Iris pigment epithelial cell (primary cell): ENCODE results near the gene DAZAP1.
A peak's percentile ranks its signal among the peaks of the same experiment; 100 is the strongest.

Source experiments
- DNase-seq: peaks from one replicate; pipeline ENCODE4 v3.0.0-alpha.2; 2011; ENCODE audit warnings: low read depth

Gene DAZAP1

GRCh38 chr19:1394252-1395193 is 12.9 kb upstream of the DAZAP1 start:
- no peak for DNase-seq

DNA sequence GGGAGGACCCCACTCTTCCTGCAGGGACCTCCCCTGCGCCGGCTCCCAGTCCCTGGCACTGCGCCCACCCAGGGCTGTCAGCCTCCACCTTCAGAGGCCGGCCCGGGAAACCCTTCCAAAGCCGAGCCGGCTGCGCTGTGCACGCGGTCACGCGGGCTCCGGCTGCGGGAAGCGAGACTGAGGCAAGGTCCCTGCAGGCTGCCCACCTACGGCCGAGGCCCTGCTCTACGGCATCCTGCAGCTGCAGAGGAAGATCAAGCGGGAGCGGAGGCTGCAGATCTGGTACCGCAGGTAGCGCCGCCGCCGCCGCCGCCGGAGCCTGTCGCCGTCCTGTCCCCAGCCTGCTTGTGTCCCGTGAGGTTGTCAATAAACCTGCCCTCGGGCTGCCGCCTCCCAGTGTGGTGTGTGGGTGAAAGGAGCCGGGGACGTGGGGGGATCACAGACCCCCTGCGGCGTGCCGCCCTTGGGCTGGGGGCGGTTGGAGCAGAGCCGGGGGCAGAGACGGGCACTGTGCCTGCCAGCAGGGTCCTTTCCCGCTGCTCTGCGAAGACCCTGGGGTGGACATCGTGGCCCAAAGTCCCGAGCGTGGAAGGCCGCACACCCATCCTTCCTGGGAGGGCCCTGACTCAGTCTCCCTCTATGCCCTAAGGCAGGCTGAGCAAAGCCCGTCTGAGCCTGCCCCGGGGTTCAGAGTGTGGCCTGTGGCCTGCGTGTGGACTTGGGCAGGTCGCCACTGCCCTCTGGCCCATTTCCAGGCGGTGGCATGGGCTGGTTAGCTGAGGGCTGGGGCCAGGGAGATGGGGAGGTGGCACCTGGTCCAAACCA is 12.0 kb upstream of the DAZAP1 start:
- DNase-seq, result no peak

DNA sequence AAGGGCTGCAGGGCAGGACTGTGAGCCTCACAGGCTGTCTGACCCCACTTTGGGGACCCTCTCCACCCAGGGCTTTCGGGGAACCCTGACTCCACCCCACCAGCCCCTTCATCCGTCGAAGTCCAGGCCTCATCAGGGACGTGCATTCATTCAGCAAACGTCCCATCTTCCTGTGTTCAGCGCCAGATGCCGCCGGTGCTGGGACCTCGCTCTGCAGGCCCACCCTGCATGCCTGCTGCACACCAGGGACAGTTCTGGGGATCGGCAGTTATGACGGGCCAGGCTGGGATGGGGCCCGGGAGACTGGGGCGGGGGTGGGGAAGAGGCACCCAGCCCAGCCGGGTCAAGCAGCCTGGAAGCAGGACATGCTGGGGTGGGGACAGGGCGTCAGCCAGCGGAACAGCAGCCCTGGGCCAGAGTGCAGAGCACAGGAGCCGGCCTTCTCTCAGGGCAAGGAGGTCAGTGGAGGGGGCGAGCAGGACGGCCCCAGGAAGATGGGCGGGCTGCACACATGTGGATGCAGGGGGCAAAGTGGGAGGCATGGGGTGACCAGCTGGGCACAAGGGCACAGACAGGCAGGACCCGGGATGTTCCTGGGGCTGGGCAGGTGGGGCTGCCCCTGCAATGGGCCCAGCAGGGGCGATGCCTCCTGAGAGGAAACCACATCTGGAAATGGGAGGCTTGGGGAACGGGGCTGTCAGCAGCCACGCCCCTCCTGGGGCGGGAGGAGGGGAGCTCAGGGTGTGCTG is 11.2 kb upstream of the DAZAP1 start:
- DNase-seq, result no peak

- no peak for DNase-seq
These were observed 10.4 kb upstream of the DAZAP1 start for GRCh38 chr19:1396768-1397679.

- no peak for DNase-seq
These were observed 9.5 kb upstream of the DAZAP1 start for GRCh38 chr19:1397838-1398237.

GRCh38 chr19:1399079-1399478 is 8.3 kb upstream of the DAZAP1 start:
- no peak for DNase-seq

- no peak for DNase-seq
These were observed 7.6 kb upstream of the DAZAP1 start for GRCh38 chr19:1399745-1400144.

GRCh38 chr19:1400281-1401137 is 6.9 kb upstream of the DAZAP1 start:
- no peak for DNase-seq

GRCh38 chr19:1401138-1401888 is 6.1 kb upstream of the DAZAP1 start, which contains the start of gene GAMT:
Gene GAMT (minus strand): TSS chr19:1401542. CDS start chr19:1401476, 66 bp downstream.
- no peak for DNase-seq

DNA sequence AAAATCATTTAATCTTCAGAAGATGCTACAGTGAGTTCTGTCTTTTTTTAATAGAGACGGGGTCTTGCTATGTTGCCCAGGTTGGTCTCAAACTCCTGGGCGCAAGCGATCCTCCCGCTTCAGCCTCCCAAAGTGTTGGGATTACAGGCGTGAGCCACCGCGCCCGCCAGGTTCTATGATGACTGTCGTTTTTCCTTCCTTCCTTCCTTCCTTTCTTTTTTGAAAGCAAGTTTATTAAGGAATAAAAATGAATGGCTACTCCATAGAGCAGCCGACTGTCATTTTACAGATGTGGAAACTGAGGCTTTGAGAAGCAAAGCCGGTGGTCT is 5.5 kb upstream of the DAZAP1 start:
- no peak for DNase-seq

DNA sequence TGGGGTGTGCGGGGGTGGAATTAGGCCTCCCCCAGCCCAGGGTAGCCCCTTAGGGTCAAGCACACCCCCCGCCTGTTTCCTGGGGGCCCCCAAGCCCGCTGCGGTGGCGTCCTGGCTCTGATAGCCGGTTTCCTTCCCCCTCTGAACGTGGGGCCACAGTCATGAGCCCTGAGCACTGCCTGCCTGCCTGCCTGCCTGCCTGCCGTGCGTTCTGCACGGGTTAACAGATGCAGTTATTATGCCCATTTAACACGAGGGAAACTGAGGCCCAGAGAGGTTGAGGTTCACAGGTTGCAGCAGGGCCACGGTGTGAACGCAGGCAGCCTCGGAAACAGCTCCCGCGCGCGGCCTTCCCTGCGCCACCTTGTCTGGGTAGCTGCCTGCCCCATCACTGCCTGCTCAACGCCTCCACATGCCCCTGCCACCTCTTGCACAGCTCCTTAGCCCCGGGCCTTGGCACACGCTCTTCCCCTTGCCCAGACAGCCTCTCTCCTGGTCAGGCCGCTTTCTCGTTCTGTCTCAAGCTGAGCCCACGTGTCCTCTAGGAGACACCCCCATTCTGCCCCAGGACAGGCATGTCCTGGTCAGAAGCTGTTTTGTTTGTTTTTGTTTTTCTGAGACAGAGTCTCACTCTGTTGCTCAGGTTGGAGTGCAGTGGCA is 4.8 kb upstream of the DAZAP1 start:
- DNase-seq, result no peak

GRCh38 chr19:1406774-1407527 is 435 bp upstream of the DAZAP1 start:
- peak; percentile 98 for DNase-seq

DNA sequence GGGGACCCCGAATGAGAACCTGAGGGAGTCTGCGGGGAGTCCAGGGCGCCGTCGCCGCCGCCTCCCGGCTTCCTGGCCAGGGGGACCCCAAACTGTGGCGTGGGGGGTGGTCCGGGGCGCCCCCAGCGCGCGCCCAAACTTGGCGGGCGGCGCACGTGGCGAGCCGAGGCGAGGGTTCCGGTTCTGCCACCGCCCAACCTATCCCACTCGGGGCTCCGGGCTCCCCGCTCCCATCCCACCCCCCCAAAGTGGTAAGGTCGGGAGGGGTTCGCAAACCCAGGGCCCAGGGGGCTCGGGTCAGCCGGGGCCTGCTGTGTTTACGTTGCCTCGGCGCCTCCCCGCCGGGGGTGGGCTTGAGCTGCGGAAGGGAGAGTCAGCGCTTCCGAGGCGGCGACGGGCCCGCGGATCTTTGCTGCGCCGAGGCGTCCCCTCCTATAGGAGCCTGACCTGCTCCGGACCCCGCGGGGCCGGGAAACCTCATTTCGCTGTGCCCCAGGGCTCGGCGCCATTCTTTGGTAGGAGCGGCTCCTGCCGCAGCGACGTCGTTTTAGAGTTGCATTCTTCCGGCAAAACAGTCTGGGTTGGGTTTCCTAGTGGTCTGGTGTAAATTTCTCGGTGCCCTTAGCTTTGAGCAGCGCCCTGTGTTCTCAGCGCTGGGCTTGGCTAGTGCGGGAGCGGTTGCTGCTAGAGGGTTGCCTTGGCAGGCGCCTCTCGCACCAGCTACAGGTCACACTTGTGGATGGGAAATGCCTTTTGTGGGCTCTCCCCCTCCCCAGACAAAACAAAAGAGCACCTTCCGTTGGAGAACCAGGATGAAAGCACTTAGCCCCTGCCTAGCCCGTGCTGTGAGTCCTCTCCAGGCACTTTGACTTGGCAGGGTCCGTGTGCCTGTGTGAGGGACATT is 1.2 kb downstream of the DAZAP1 start:
- peak; percentile 73 for DNase-seq

DNA sequence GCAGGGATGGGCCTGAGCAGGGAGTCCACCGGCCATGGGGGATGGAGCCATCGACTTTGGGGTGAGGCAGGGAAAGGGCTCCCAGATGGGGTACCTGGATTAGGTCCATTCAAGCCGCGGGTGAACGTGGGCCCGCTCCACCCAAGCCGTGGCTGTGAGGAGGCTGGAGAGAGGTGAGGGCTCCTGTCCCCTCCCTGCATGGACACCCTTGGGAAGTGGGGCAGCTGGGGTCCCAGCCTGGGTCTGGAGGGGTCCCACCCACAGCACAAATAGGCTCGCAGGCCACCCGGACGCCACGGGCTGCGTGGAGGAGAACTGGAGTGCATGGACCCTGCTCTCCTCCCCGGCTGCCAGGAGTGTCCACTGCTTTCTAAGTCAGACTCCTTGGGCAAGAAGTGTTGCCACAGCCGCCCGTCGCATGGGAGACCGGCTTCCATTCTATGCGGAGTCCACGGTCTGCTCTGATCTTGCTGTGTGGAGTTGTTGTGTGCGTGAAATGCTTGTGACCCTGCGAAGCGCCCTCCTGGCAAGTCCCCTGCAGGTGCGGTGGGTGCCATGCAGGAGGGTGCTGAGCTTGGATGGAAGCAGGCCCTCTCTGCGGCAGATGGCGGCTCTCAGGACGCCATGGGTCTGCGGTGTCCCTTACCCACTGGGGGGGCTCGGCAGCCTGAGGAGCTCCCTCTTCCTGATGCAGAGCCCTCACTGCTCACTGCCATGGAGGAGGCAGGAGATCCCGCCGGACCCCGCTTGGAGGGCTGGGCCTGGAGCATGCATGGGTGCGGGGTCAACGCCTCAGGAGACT is 2.0 kb downstream of the DAZAP1 start:
- no peak for DNase-seq

DNA sequence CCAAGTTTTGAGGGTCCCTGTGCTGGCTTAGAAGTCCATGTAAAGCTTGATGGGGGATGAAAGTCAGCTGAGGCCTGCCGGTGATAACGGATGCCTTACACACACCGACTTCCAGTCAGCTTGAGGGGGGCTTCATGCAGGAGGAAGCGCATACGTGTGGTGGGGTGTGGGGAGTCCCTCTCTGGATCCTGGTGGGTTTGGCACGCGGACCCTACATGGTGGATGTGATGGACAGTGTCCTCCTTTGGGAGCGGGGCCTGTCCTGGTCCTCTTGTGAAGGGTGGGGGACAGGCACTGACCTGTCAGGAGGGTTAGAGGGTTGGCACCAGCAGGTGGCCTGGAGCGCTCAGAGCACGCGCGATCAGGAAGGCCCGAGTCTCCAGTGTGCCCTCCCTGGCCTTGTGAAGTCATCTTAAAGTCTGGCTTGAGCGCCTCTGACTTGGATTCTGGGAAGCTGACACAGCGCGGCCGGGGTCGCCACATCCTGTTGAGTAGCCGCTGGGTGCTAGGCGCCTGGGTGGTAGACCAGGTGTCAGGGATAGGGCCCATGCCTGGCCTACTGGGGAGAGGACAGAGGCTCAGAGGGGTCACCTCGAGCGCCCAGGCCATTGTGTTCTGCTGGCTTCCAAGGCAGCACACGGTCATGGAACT is 2.9 kb downstream of the DAZAP1 start:
- peak; percentile 75 for DNase-seq

- DNase-seq, result no peak
These were observed 3.4 kb downstream of the DAZAP1 start for GRCh38 chr19:1410789-1411188.
